Brain microvascular endothelial cell (primary cell): ENCODE data around the gene ABLIM2.

ENCODE experiments used
- DNase-seq: peaks from one replicate; pipeline ENCODE4 v3.0.0-alpha.2; 2020
- H3K27ac ChIP-seq: fragments of 250-450 bp; sonication (Bioruptor Pico); 2 replicates; pipeline ENCODE4 v1.5.1; 2020; ENCODE audit warnings: mild to moderate bottlenecking, moderate library complexity
- H3K27me3 ChIP-seq: fragments of 250-450 bp; sonication (Bioruptor Pico); replicated peaks from 2 replicates; pipeline ENCODE4 v1.5.1; 2020; ENCODE audit warnings: mild to moderate bottlenecking
- H3K36me3 ChIP-seq: fragments of 250-450 bp; sonication (Bioruptor Pico); replicated peaks from 2 replicates; pipeline ENCODE4 v1.5.1; 2020; ENCODE audit warnings: mild to moderate bottlenecking
- H3K4me3 ChIP-seq: 2 replicates; pipeline ENCODE4 v1.5.1; 2011; ENCODE audit warnings: low read depth, mild to moderate bottlenecking, control low read depth, low read length, moderate library complexity
- CTCF ChIP-seq: IDR thresholded peaks from 2 replicates; pipeline ENCODE4 v1.5.1; 2011; ENCODE audit warnings: low read depth, mild to moderate bottlenecking, moderate library complexity, low read length, control low read depth, inconsistent platforms; ENCODE audit errors: missing control alignments
- in situ Hi-C: cut with HindIII; loops from 2 replicates; pipeline ENCODE4 v1.10.0; 2017; ENCODE audit warnings: low sequenced_read_pairs, low pct_ligation_motif_present

Gene ABLIM2

DNA sequence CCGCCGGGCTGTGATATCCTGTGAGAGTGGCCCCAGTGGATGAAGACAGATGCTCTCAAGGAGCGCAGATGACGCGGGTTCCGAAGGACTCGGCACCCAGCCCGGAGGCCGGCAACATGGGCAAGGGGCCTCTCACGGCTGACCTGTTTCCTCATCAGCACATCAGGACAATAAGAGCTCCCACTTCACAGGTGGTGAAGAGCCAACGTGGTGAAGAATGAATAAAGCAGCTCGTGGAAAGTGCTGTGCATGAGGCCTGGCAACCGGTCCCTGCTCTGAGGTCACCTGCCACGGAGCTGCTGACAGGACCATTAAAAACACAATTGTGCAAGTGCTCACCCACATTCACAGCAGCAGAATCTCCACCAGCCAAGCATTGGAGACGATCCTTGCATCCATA, 22.9 kb downstream of the ABLIM2 start:
- DNase-seq = no peak
- Histone ChIP-seq H3K27ac (no peak overlapping the region), H3K36me3 (no peaks in the 10 kb centered on the region), H3K27me3 (peaks cover 8% of the 10 kb centered on the region), H3K4me3 (no peak overlapping the region)
- in situ Hi-C loops = no loop called here
- no peak for TF ChIP-seq CTCF

- no peak overlapping the region for H3K4me3 ChIP-seq
- no peak for TF ChIP-seq CTCF
- peaks cover 8% of the 10 kb centered on the region for H3K27me3 ChIP-seq
- in situ Hi-C loops = no loop called here
- no peak for DNase-seq
- no peak overlapping the region for H3K27ac ChIP-seq
- H3K36me3 ChIP-seq = no peaks in the 10 kb centered on the region
Measured at GRCh38 chr4:8133897-8134563, 24.6 kb downstream of the ABLIM2 start.

DNA sequence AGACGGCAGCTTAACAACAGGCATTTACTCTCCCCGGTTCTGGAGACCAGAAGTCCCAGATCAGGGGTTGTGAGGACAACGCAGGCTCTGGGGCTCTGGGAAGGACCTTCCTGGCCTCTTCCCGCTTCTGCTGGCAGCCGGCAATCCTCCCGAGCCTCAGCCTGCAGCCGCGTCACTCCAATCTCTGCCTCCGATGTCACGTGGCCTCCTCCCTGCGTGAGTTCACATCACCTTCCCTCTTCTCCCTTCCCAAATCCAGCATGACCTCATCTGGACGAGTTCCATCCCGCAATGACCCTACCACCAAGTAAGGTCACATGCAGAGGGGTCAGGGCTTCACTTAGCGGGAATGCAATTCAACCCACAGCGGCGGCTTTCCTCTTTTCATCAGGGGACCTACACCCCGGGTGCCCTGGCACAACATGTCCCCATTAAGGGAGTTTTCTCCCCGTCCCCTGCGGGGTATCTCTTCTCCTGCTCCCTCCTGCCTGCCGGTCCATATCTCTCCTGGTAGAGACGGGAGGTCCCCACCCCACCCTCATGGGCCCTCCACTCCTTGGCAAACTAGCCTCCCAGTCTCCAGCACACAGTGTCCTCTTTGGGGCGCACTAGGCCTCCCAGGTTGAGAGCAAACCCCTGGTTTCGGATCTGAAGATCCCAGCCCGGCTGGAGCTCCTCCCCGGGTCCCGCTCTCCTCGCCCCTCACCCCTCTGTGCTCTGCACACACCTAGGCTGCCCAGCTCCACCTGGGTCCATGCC, 25.5 kb downstream of the ABLIM2 start:
- no peak for TF ChIP-seq CTCF
- Histone ChIP-seq H3K36me3 (no peaks in the 10 kb centered on the region), H3K27me3 (peaks cover 8% of the 10 kb centered on the region), H3K27ac (no peak overlapping the region), H3K4me3 (no peak overlapping the region)
- DNase-seq = no peak
- in situ Hi-C loops = no loop called here

- Histone ChIP-seq H3K4me3 (no peak overlapping the region), H3K36me3 (no peaks in the 10 kb centered on the region), H3K27ac (no peak overlapping the region), H3K27me3 (peaks cover 8% of the 10 kb centered on the region)
- no peak for DNase-seq
- in situ Hi-C loops = no loop called here
- TF ChIP-seq CTCF = no peak
Measured at GRCh38 chr4:8132400-8132799, 26.2 kb downstream of the ABLIM2 start.

DNA sequence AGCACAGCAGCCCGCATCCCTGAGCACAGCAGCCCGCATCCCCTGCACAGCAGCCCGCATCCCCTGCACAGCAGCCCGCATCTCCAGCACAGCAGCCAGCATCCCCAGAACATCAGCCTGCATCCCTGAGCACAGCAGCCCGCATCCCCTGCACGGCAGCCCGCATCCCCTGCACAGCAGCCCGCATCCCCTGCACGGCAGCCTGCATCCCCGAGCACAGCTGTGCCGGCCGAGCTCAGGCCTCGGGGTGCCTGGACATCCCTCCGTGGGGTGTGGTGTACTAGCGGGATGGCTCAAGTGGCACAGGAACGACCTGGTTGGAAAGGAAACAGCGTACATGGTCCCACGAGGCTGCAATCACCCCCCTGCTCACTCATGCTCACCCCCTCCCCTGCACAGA, 26.8 kb downstream of the ABLIM2 start:
- Histone ChIP-seq H3K36me3 (no peaks in the 10 kb centered on the region), H3K4me3 (no peak overlapping the region), H3K27me3 (peaks cover 8% of the 10 kb centered on the region), H3K27ac (no peak overlapping the region)
- no peak for TF ChIP-seq CTCF
- no peak for DNase-seq
- in situ Hi-C loops = no loop called here
